GM21360 (cell line): ENCODE measurements around the gene ZNF586.
"Not testable (repeated sequence)": the region's sequence is repeated elsewhere in the genome, so short reads cannot be mapped to it uniquely, and the experiment has no call there.

Experiments used
- ATAC-seq: cut with Tn5 transposase; IDR thresholded peaks from one replicate; pipeline ENCODE4 v1.9.1; 2021; ENCODE audit warnings: mild to moderate bottlenecking, moderate library complexity; ENCODE audit not compliant: unreplicated experiment

Gene ZNF586

DNA sequence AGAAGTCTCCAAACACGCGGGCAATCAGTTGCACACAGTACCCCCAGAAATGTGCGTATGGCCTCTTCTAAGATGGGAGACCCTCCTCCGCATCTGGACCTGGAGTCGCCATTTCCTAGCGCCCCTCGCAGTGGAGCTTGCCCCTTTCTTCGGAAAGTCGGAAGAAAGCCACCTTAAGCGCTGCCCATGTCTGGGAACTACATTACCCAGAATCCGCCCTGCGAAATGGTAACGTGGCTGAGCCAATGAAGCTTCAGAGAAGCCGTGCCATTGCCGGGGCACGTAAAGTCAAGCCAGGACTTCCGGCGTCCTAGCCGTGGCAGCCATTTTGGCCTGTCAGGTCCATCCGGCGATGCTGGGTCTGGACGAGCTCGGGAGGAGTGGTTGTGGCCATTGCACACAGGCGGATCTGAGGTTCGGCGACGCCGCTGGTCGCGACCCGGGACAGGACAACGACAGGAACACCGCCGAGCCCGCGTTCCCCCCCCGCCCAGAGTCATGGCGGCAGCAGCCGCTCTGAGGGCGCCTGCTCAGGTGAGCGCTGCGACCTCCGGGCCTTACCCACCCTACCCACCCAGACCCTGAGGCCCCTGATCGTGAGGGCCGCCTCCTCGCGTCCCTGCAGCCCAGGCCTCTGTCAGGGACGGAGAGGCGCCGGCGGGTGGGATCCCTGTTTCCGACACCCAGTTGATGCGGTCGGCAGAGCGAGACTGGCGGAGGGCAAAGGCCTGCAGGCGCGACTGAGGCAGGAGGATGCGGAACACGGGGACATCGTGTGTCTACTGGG lies at the start of gene ZNF586:
TSS of gene ZNF586 (plus strand) at position 332 of the 787 bp plus-strand sequence. CDS start at position 499, 167 bp downstream.
- ATAC-seq: peak; percentile 90

DNA sequence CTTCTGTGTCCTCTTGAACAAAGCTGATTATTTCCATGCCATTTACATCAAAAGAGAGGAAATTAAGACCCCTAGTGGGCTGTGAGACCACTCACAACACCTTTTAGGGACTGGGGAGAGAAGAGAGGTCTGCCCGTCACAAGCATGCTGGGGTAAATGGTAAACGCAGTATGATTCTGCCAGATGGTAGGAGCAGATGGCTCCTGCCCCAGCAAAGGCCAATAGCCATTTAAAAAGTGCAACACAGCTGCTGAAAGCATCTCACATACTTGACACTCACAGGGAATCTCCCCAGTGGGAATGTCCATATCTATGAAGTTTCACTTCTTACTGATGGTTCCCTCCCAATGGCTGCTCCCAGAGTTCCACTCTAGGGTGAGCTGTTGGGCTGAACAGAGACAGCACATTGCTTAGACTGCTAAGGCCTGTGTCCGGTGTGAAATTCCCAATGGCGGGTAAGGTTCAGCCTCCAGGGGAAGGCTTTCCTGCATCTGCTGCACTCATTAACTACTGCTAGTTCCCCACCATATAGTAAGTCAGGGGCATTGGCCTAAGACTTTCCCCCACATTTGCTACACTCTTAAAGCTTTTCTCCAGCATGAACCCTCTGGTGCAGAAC lies 49.5 kb upstream of the ZNF586 start:
- no peak for ATAC-seq

GRCh38 chr19:57720878-57721277 lies 48.6 kb upstream of the ZNF586 start:
- no peak for ATAC-seq

- ATAC-seq: not testable (repeated sequence)
Observed at GRCh38 chr19:57738320-57738719, 31.2 kb upstream of the ZNF586 start.

GRCh38 chr19:57738770-57739169 lies 30.7 kb upstream of the ZNF586 start:
- ATAC-seq: not testable (repeated sequence)

DNA sequence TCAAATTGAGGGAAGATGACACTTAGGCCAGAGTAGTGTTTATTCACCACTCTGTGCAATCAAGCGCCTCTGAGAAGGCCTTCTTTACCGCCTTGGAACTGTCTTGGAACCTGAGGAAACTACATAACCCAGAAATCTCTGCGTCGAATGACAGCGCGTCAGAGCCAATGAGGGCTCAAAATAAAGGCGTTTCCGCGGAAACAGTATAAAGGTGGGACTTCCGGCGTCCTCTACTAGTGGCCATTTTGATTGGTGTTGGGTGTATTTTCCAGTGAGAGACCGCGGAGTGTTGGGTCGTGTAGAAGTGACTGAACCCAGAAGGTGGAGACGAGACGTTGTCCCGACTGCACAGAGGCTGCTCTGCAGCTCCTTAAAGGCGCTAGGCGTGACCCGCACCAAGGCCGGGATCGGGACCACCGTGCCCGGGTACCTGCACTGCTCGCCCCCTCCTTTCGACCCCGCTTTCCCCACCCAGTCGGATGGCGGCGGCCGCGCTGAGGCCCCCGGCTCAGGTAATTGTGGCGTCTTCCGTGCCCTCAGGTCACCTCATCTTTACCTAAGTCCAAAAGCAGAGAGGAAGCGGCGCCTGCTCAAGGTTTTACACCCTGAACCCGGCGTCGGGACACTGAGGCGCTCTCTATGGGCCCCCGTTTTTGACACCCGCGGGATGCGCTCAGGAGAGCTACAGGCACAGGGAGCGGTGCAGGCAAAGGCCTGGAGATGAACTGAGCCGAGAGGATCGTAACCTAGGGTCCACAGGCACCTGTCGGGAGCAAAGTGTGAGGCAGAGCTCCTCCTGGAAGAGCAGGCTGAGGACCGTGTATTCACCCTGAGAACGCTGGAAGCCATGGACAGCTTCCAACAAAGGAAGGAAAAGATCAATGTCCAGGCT lies 22.6 kb upstream of the ZNF586 start, which contains the start of gene ZNF776:
TSS of gene ZNF776 (plus strand) at position 236 of the 892 bp plus-strand sequence. CDS start at position 480, 244 bp downstream.
- peak; percentile 90 for ATAC-seq

- no peak for ATAC-seq
Observed at GRCh38 chr19:57747472-57747807, 22.0 kb upstream of the ZNF586 start.

GRCh38 chr19:57748029-57748428 lies 21.4 kb upstream of the ZNF586 start:
- ATAC-seq: no peak

DNA sequence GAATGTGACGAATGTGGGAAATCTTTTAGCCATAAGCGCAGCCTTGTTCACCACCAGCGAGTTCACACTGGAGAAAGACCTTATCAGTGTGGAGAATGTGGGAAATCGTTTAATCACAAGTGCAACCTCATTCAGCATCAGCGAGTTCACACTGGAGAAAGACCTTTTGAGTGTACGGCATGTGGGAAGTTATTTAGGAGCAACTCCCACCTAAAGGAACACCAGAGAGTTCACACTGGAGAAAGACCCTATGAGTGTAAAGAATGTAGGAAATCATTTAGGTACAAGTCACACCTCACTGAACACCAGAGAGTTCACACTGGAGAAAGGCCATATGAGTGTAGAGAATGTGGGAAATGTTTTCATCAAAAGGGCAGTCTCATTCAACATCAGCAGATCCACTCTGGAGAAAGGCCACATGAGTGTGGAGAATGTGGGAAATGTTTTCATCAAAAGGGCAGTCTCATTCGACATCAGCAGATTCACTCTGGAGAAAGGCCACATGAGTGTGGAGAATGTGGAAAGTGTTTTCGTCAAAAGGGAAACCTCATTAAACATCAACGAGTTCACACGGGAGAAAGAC lies 15.3 kb upstream of the ZNF586 start:
- ATAC-seq: no peak

GRCh38 chr19:57755031-57755430 lies 14.4 kb upstream of the ZNF586 start:
- ATAC-seq: no peak

DNA sequence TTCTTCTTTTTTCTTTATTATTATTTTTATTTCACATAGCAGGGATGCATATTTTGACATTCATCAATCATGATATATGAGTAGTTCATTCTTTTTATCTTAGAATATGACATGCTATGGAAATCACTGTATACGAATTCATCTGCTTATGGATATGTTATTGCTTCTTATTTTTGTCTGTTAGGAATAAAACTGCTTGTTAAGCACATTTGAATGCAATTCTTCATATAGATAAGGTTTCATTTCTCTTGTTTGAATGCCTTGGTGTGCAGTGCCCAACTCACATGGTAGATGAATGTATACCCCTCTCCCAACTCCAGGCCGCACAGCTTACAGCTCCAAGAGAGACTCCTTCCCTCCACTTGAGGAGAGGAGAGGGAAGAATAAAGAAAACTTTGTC lies 11.5 kb upstream of the ZNF586 start:
- ATAC-seq: no peak

GRCh38 chr19:57759096-57759495 lies 10.4 kb upstream of the ZNF586 start:
- no peak for ATAC-seq

GRCh38 chr19:57771417-57771816 lies 1.9 kb downstream of the ZNF586 start:
- ATAC-seq: no peak

DNA sequence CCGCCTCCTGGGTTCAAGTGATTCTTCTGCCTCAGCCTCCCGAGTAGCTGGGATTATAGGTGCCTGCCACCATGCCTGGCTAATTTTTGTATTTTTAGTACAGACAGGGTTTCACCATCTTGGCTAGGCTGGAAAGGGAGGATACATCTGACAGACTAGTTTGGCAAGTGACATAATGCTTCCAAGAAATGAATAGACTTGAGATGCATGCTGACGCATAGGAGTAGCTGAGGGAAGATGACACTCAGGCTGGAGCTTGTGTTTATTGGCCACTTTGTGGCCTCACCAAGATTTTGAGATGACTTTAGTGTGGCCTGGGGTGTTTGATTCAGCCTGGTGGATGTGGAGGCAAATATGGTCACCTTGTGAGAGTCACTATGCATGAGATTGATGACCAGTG lies 4.0 kb downstream of the ZNF586 start:
- no peak for ATAC-seq

DNA sequence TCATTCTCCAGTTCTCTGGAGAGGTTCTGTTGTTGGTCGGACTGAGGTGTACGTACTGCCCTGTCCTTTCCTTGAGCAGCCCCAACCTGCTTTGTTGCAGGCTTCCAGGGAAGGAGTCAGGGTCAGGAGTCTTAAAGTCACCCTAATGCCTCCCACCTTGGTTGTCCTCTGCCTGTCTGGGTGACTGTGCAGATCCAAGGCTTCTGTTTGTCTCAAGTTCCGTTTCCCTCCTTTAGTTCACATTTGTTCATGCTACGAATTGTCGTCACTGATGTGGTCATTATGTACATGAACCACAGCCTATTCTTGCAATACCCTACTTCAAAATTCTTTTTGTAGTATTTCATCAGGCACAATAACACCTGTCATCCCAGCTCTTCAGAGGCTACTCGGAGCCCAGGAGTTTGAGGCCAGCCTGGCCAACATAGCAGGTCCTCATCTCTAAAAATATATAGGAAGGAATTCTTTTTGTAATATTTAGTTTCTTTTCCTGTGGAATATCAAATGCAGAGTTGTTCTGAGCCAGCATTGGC lies 7.4 kb downstream of the ZNF586 start:
- ATAC-seq: no peak

DNA sequence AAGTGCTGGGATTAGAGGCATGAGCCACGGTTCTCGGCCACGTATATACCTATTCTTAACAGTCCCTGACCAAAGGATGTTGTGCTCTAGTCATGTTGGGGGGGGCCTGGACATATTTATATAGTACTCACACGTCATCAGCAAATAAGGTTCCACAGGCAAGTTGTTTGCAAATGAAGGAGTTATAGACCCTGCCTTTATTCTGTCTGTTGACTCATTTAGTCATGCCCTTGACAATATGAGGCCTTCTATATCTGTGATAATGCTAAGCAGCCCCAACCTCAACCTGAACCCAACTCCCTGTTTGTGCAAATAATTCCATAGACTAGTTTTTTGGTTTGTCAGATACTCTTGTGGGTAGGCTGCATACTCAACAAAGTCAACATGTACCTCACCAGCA lies 8.9 kb downstream of the ZNF586 start:
- ATAC-seq: no peak

DNA sequence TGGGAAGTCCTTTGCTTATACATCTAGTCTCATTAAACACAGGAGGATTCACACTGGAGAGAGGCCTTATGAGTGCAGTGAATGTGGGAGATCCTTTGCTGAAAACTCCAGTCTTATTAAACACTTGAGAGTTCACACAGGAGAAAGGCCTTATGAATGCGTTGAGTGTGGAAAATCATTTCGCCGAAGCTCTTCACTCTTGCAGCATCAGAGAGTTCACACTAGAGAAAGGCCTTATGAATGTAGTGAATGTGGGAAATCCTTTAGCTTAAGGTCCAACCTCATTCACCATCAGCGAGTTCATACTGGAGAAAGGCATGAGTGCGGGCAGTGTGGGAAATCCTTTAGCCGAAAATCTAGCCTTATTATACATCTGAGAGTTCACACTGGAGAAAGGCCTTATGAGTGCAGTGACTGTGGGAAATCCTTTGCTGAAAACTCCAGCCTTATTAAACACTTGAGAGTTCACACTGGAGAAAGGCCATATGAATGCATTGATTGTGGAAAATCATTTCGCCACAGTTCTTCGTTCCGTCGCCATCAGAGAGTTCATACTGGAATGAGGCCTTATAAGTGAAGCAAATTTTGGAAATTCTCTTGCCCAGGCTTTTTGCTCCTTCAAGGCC lies 9.9 kb downstream of the ZNF586 start:
- no peak for ATAC-seq

GRCh38 chr19:57786286-57786685 lies 16.8 kb downstream of the ZNF586 start:
- no peak for ATAC-seq

- ATAC-seq: no peak
Observed at GRCh38 chr19:57786906-57787305, 17.4 kb downstream of the ZNF586 start.

DNA sequence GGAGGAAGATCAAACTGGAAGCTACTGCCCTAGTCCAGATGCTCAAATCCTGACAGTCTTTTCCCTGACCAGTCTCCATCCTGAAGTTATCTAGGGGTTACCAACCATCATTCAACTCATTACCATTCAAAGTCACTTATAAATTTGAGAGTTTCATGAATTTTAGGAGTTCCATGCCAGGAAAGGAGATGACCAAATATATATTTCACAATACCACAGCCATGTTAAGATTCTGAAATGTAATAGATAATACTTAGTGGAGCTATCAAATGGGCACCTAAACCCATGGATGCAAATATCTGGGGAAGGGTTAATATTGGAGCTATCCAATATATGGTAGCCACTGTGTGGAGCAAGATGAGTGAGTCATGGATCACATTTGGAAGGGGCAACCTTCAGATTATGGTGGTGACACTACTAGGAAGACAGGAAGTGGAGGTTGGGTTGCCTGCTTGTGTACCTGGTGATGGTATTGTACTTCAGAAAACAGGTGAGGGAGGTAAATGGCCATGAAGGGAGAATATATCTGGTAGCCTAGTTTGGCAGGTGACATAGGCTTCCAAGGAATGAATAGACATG lies 18.7 kb downstream of the ZNF586 start:
- ATAC-seq: no peak
